ENCODE results near the gene DAND5. TPM values are rescaled to one million over a fixed set of nuclear protein-coding genes. Genes with fewer than 3 reads are reported as not detected.
A peak's percentile ranks its signal among the peaks of the same experiment; 100 is the strongest.

Gene DAND5
- total RNA-seq, 1 donor from 2014 or later, result not detected

GRCh38 chr19:12992729-12993128 is 23.4 kb downstream of the DAND5 start:
- no peak for TF ChIP-seq CTCF (IDR thresholded peaks at IDR 0.05; ENCODE audit: insufficient read depth, low read length, severe bottlenecking)
- DNase-seq (ENCODE audit: low read depth) (no peak), FAIRE-seq (no peak)
- Histone ChIP-seq H3K36me3 (ENCODE audit: control insufficient read depth, insufficient read depth, low read length) (no peaks in the 10 kb centered on the region), H3K4me3 (ENCODE audit: low read depth, low read length) (no peak overlapping the region), H3K27me3 (ENCODE audit: control insufficient read depth, insufficient read depth, low read length) (no peaks in the 10 kb centered on the region)

- H3K4me3 ChIP-seq (ENCODE audit: low read depth, low read length), result no peak overlapping the region
- DNase-seq (ENCODE audit: low read depth) (no peak), FAIRE-seq (peak; percentile 23)
- TF ChIP-seq CTCF (IDR thresholded peaks at IDR 0.05; ENCODE audit: insufficient read depth, low read length, severe bottlenecking), result no peak
- no peaks in the 10 kb centered on the region for H3K36me3 ChIP-seq (ENCODE audit: control insufficient read depth, insufficient read depth, low read length)
- H3K27me3 ChIP-seq (ENCODE audit: control insufficient read depth, insufficient read depth, low read length), result no peaks in the 10 kb centered on the region
Measured at GRCh38 chr19:12993562-12993961, 24.2 kb downstream of the DAND5 start.

- TF ChIP-seq CTCF (IDR thresholded peaks at IDR 0.05; ENCODE audit: insufficient read depth, low read length, severe bottlenecking), result no peak
- H3K27me3 ChIP-seq (ENCODE audit: control insufficient read depth, insufficient read depth, low read length), result no peaks in the 10 kb centered on the region
- peak; percentile 95 for FAIRE-seq
- DNase-seq (ENCODE audit: low read depth), result no peak
- H3K36me3 ChIP-seq (ENCODE audit: control insufficient read depth, insufficient read depth, low read length), result no peaks in the 10 kb centered on the region
- peak within 1 kb of the TSS; percentile 86 for H3K4me3 ChIP-seq (ENCODE audit: low read depth, low read length)
Measured at GRCh38 chr19:12994701-12995595, 25.6 kb downstream of the DAND5 start, which contains the start of gene NFIX. TSS of gene NFIX (plus strand) at chr19:12995475. CDS start at chr19:12995838, 363 bp downstream.

- DNase-seq (ENCODE audit: low read depth), result no peak
- H3K27me3 ChIP-seq (ENCODE audit: control insufficient read depth, insufficient read depth, low read length), result no peaks in the 10 kb centered on the region
- FAIRE-seq, result no peak
- H3K36me3 ChIP-seq (ENCODE audit: control insufficient read depth, insufficient read depth, low read length), result no peaks in the 10 kb centered on the region
- TF ChIP-seq CTCF (IDR thresholded peaks at IDR 0.05; ENCODE audit: insufficient read depth, low read length, severe bottlenecking), result no peak
- peak overlapping the region; percentile 86 for H3K4me3 ChIP-seq (ENCODE audit: low read depth, low read length)
Measured at GRCh38 chr19:12995596-12996405, 26.4 kb downstream of the DAND5 start.

GRCh38 chr19:12996406-12997094 is 27.2 kb downstream of the DAND5 start:
- Histone ChIP-seq H3K36me3 (ENCODE audit: control insufficient read depth, insufficient read depth, low read length) (no peaks in the 10 kb centered on the region), H3K4me3 (ENCODE audit: low read depth, low read length) (peak overlapping the region; percentile 86), H3K27me3 (ENCODE audit: control insufficient read depth, insufficient read depth, low read length) (no peaks in the 10 kb centered on the region)
- no peak for FAIRE-seq
- peak; percentile 7 for TF ChIP-seq CTCF (IDR thresholded peaks at IDR 0.05; ENCODE audit: insufficient read depth, low read length, severe bottlenecking)
- no peak for DNase-seq (ENCODE audit: low read depth)

Data from bronchial epithelial cell (primary cell).